GM19397 (cell line): ENCODE measurements around the gene ADCY9.

ENCODE experiments used
- ATAC-seq: cut with Tn5 transposase; IDR thresholded peaks from one replicate; pipeline ENCODE4 v1.9.1; 2021; ENCODE audit warnings: mild to moderate bottlenecking, moderate library complexity; ENCODE audit not compliant: unreplicated experiment

The ADCY9 gene

DNA sequence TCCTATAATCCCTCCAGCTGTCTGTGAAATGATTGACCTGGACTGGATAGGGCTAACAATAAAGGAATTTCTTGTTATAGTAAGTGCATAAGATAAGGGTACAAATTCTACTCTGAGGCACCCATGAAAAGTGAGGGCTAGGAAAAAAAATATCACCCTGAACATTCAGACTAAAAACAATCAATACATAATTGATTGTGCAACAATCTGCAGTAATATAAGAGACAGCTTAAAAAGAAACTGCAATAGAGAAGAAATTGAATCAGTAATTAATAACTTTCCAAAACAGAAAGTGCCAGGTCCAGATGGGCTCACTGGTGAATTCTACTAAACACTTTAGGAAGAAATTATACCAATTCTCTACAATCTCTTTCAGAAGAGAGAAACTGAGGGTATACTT lies 191.5 kb downstream of the ADCY9 start:
- no peak for ATAC-seq

DNA sequence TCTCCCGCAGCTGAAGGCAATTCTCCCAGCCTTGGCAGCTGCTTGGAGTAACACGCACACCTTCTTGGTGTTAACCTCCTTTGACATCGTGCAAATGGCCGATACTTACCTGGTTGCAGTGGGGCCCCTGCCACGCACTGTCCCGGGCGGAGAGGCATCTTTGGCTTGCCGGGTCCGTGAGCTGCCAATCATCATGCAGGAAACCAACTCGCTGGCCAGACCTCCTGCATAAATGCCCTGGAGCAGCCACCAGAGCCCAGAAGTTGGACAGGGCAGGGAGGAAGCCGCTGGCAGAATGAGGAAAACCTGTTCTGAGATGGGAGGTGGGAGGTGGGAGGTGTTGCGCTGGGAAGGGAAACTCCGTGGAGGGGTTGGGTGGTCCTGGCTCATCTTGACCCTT lies 194.0 kb downstream of the ADCY9 start:
- no peak for ATAC-seq

GRCh38 chr16:3920206-3920605 lies 196.0 kb downstream of the ADCY9 start:
- ATAC-seq, result no peak

GRCh38 chr16:3919413-3919812 lies 196.8 kb downstream of the ADCY9 start:
- ATAC-seq, result no peak

DNA sequence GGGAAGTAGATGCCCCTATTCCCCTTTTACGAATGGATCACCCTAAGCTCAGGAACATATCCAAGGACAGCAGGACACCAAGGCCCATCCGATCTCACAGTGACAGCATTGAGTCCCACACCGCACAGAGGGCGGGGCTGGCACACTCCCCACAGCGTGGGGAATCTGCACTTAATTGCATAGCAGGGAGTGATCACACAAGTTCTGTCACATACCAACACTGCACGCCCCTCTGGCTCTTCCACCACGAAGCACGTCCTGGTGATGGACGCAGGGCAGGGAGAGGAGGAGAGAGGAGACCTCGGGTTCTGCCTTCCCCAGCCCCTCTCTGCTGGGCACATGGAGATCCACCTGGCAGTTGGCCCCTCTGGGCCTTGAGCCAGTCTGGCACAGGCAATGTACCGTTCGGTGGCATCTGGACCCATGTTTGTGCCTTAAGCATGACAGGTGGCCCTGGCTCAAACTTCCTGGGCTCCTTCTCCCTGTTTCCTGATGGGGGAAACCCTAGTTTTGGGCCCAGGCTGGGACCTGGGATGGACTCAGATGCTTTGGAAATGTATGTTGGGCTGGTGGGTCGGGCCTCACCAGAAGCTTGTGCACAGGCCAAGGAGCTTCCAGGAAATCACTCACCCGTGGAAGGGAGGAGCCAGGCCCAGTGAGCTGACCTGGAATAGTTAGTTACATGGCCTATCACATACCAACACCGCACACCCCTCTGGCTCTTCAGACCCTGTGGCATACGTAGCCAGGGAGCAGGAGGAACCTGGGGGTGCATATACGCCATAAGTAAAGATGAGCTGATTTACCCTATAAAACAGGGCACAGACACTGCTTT lies 200.6 kb downstream of the ADCY9 start:
- ATAC-seq, result no peak

DNA sequence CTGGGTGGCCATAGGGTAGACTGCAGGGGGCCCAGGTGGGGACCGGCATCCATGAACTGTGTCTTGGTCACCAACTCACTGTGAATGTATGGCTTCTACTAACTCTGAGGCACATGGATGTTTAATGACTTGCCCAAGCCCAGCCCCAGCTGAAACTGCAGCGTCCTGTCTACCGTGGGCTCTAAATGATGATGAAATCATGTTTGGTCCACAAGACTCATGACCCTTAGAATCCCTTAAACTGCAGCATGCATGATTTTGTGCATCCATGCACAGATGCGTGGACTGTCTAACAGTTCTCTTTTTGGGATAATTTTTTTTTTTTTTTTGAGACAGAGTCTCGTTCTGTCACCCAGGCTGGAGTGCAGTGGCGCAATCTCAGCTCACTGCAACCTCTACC lies 203.3 kb downstream of the ADCY9 start:
- no peak for ATAC-seq
